Fibroblast of mammary gland (primary cell): ENCODE data around the gene MAFG.

Source experiments
- DNase-seq: peaks from one replicate; pipeline ENCODE4 v3.0.0-alpha.2; 2010; ENCODE audit warnings: low read depth
- H3K4me3 ChIP-seq: 2 replicates; pipeline ENCODE4 v1.5.1; 2011; ENCODE audit warnings: low read depth, mild to moderate bottlenecking, low read length, moderate library complexity; ENCODE audit not compliant: control insufficient read depth
- TF ChIP-seq, protein P1 (sequence below): conservative IDR thresholded peaks from 2 replicates; pipeline ENCODE4 v1.5.1; 2011; ENCODE audit warnings: low read depth, low read length, inconsistent platforms; ENCODE audit not compliant: control insufficient read depth, insufficient read depth

The MAFG gene

DNA sequence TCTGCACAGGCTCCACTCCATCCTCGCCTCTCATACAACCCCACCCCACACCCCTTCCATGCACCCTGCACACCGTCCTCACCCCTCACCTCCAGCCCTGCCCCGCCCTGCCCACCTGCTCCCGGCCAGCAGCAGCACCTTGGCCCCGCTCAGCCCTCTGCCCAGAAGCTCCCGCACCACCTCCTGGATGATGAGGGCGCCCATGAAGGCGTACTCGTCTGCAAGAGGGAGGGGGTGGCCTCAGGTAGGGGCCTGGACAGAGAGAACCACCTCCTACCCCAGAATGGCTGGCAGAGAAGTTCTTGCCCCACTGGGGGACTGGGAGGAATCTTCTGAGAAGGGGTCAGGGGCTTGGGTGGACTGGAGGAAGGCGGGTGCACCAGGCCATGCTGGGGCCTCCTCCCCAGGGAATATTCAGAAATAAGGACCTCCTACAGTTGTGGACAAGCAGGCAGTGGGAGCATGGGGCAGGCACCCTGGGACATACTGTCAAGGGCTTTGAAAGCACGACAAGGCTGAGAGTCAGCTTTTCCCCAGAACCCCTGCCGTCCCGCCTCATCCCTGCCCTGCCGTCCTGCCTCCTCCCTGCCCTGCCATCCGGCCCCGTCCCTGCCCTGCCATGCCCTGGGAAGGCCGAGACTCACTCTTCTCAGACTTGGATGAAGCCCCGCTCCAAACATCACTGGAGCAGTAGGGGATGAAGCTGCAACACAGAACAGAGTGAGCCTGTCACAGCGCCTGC lies 30.3 kb upstream of the MAFG start:
- no peak overlapping the region for H3K4me3 ChIP-seq
- no peak for DNase-seq
- TF ChIP-seq, protein P1, sequence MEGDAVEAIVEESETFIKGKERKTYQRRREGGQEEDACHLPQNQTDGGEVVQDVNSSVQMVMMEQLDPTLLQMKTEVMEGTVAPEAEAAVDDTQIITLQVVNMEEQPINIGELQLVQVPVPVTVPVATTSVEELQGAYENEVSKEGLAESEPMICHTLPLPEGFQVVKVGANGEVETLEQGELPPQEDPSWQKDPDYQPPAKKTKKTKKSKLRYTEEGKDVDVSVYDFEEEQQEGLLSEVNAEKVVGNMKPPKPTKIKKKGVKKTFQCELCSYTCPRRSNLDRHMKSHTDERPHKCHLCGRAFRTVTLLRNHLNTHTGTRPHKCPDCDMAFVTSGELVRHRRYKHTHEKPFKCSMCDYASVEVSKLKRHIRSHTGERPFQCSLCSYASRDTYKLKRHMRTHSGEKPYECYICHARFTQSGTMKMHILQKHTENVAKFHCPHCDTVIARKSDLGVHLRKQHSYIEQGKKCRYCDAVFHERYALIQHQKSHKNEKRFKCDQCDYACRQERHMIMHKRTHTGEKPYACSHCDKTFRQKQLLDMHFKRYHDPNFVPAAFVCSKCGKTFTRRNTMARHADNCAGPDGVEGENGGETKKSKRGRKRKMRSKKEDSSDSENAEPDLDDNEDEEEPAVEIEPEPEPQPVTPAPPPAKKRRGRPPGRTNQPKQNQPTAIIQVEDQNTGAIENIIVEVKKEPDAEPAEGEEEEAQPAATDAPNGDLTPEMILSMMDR, result no peak

- TF ChIP-seq, protein P1, result no peak
- DNase-seq, result no peak
Measured at GRCh38 chr17:81956607-81957589, 29.4 kb upstream of the MAFG start.

DNA sequence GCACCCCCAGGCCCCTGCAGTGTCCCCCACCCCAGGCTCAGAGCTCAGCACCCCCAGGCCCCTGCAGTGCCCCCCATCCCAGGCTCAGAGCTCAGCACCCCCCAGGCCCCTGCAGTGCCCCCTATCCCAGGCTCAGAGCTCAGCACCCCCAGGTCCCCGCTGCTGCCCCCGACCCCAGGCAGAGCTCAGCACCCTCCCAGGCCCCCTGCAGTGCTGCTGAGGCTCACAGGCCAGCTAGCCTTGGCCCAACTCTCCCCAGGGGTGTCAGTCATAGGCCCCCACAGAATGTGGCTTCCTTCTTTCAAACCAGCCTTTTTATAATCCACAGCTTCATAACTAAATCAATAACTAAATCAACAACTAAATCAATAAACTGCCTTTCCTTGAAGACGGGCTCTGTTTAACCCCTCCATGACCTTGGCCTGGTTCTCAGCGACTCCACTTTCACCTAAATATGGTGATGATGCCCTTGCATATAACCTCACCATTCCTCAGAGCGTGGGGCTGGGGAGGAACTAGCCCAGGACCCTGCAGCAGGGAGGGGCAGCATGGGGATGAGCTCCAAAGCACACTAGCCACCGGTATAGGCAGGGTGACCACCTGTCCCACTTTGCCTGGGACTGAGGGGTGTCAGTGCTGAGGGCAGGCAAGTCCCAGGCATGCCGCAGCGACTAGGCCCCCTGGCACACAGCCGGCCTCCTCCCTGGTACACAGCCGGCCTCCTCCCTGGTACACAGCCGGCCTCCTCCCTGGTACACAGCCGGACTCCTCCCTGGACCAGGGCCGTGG lies 28.4 kb upstream of the MAFG start:
- DNase-seq, result no peak
- TF ChIP-seq, protein P1, result no peak
- H3K4me3 ChIP-seq, result no peak overlapping the region

More at GRCh38 chr17:81956607-81957589, 29.4 kb upstream of the MAFG start:
- no peak overlapping the region for H3K4me3 ChIP-seq

DNA sequence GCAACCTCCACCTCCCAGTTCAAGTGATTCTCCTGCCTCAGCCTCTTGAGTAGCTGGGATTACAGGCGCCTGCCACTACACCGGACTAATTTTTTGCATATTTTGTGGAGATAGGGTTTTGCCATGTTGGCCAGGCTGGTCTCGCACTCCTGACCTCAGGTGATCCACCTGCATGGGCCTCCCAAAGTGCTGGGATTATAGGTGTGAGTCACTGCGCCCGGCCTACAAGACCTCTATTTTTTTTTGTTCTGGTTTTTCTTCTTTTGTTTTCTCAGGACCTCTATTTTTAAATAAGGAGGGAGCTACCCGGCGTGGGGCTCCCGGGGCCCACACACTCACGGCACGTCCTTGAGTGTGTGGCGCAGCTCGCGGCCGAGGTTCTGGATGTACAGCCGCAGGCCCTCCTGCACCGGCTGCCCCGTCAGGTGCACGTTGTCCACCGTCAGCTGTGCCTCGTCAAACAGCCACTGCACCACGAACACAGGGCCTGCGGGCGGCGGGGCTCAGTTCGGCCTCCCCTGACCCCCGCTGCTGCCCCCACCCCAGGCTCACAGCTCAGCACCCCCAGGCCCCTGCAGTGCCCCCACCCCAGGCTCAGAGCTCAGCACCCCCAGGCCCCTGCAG lies 27.6 kb upstream of the MAFG start:
- DNase-seq, result no peak
- no peak overlapping the region for H3K4me3 ChIP-seq
- TF ChIP-seq, protein P1, result no peak

DNA sequence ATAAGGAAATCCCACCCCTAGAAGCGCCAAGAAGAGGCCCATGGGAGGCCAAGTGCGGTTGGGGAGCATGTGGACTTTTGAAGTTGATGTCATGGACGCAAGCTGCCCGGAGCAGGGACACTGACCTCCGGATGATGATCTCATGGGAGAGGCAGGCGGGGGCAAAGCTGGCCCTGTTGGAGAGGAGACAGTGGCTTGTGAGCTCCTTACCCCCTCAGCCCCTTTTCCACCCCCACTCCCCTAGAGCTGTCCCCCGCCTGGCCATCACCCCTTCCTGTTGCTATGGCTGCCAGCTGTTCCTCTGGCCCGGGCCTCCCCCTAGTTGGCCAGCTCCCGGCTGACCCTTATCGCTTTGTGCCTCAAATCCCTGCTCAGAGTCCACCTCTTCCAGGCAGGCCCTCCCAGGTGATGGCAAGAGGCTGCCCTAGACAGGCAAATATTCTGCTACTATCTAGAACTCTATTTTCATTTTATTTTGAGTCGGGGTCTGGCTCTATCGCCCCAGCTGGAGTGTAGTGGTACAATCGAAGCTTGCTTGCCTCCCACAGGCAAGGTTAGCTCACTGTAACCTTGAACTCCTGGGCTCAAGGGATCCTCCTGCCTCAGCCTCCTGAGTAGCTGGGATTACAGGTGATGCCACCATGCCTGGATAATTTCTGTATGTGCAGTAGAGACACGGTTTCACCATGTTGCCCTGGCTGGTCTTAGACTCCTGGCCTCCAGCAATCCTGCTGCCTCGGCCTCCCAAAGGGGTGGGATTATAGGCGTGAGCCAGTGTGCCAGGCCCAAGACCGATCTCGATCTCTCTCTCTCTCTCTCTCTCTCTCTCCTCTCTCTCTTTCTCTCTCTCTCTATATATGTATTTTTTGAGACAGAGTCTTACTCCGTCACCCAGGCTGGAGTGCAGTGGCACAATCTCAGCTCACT lies 26.9 kb upstream of the MAFG start:
- no peak overlapping the region for H3K4me3 ChIP-seq
- DNase-seq, result no peak
- TF ChIP-seq, protein P1, result no peak
